ENCODE measurements around the gene USP15.

GRCh38 chr12:62426089-62426488, 165.9 kb downstream of the USP15 start:
- no peak for TF ChIP-seq CTCF (IDR thresholded peaks at IDR 0.05; ENCODE audit: insufficient read depth, low read length, poor library complexity, severe bottlenecking)
- TF ChIP-seq EZH2phosphoT487 (conservative IDR thresholded peaks at IDR 0.05; ENCODE audit: low read length) = no peak
